ENCODE data around the gene SPZ1. TPM values are rescaled to one million over a fixed set of nuclear protein-coding genes. Genes with fewer than 3 reads are reported as not detected.

SPZ1 gene
- polyA plus RNA-seq, 2 of the 4 experiments (the other 2 are of a cell fraction), result not detected

GRCh38 chr5:80283360-80283759 lies 36.4 kb upstream of the SPZ1 start:
- no peak overlapping the region for H3K4me3 ChIP-seq
- CTCF ChIA-PET, result no interaction called here
- FAIRE-seq (no peak), DNase-seq (ENCODE audit: low read depth in 1 of 2, low spot score in 1 of 2) (no peak), ATAC-seq (no peak)
- no peak overlapping the region for H3K27ac ChIP-seq
- H3K9me3 ChIP-seq, result no peaks in the 10 kb centered on the region
- WGBS (ENCODE audit: missing lambda C conversion rate), result 7% methylated on average over 1 of the region's 1 CpG
- no peak overlapping the region for H3K4me2 ChIP-seq
- no peak for TF ChIP-seq HEYL (CRISPR knock-in tag; IDR thresholded peaks at IDR 0.05)
- no peak for TF ChIP-seq BCL3 (IDR thresholded peaks at IDR 0.05)
- TF ChIP-seq EHMT2 (IDR thresholded peaks at IDR 0.05; ENCODE audit: low read depth), result no peak
- no peak for TF ChIP-seq POLR2AphosphoS2 (conservative IDR thresholded peaks at IDR 0.05; ENCODE audit: low read length)
- TF ChIP-seq RARB (CRISPR knock-in tag; IDR thresholded peaks at IDR 0.05), result no peak
- no peak for TF ChIP-seq CHD2 (IDR thresholded peaks at IDR 0.05; ENCODE audit: low read length, partially characterized antibody)
- TF ChIP-seq, protein P1, sequence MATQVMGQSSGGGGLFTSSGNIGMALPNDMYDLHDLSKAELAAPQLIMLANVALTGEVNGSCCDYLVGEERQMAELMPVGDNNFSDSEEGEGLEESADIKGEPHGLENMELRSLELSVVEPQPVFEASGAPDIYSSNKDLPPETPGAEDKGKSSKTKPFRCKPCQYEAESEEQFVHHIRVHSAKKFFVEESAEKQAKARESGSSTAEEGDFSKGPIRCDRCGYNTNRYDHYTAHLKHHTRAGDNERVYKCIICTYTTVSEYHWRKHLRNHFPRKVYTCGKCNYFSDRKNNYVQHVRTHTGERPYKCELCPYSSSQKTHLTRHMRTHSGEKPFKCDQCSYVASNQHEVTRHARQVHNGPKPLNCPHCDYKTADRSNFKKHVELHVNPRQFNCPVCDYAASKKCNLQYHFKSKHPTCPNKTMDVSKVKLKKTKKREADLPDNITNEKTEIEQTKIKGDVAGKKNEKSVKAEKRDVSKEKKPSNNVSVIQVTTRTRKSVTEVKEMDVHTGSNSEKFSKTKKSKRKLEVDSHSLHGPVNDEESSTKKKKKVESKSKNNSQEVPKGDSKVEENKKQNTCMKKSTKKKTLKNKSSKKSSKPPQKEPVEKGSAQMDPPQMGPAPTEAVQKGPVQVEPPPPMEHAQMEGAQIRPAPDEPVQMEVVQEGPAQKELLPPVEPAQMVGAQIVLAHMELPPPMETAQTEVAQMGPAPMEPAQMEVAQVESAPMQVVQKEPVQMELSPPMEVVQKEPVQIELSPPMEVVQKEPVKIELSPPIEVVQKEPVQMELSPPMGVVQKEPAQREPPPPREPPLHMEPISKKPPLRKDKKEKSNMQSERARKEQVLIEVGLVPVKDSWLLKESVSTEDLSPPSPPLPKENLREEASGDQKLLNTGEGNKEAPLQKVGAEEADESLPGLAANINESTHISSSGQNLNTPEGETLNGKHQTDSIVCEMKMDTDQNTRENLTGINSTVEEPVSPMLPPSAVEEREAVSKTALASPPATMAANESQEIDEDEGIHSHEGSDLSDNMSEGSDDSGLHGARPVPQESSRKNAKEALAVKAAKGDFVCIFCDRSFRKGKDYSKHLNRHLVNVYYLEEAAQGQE (IDR thresholded peaks at IDR 0.05), result no peak
- no peak for TF ChIP-seq ZSCAN20 (CRISPR knock-in tag; IDR thresholded peaks at IDR 0.05)
- TF ChIP-seq KDM1A (IDR thresholded peaks at IDR 0.05; ENCODE audit: low read depth), result no peak
- no peak for TF ChIP-seq KDM5A (IDR thresholded peaks at IDR 0.05)
- TF ChIP-seq NFE2L2 (conservative IDR thresholded peaks at IDR 0.05; ENCODE audit: low read length), result no peak
- no peak for TF ChIP-seq ESRRA (IDR thresholded peaks at IDR 0.05; ENCODE audit: borderline replicate concordance, low read length)
- no peak for TF ChIP-seq CEBPB (IDR thresholded peaks at IDR 0.05)
- H3K4me1 ChIP-seq, result no peaks in the 10 kb centered on the region
- POLR2A ChIA-PET, result no interaction called here

DNA sequence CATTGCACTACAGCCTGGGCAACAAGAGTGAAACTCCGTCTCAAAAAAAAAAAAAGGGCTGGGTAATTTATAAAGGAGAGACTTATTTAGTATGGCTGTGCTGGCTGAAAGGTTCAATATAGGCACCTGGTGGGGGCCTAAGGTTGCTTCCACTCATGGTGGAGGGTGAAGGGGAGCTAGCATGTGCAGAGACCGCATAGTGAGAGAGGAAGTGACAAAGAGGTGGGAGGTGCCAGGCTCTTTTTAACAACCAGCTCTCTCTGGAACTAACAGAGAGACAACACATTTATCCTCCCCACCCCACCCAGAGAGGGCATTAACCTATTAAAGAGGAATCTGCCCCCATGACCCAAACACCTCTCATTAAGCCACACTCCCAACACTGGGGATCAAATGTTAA lies 35.1 kb upstream of the SPZ1 start:
- WGBS (ENCODE audit: missing lambda C conversion rate), result 40% methylated on average over 2 of the region's 2 CpGs
- ATAC-seq, result no peak
- H3K4me2 ChIP-seq, result no peak overlapping the region
- no peaks in the 10 kb centered on the region for H3K4me1 ChIP-seq
- no peak overlapping the region for H3K27ac ChIP-seq
- DNase-seq (ENCODE audit: low read depth in 1 of 2, low spot score in 1 of 2), result no peak
- no peak for FAIRE-seq
- CTCF ChIA-PET, result interaction anchor here (0.6 to 2.3 kb wide), 2 partner anchors 194 to 820 kb away, joined by 3 to 12 read pairs; no protein-coding TSS in a partner anchor
- POLR2A ChIA-PET, result no interaction called here
- no peaks in the 10 kb centered on the region for H3K9me3 ChIP-seq
- no peak overlapping the region for H3K4me3 ChIP-seq
- TF ChIP-seq, protein P2, sequence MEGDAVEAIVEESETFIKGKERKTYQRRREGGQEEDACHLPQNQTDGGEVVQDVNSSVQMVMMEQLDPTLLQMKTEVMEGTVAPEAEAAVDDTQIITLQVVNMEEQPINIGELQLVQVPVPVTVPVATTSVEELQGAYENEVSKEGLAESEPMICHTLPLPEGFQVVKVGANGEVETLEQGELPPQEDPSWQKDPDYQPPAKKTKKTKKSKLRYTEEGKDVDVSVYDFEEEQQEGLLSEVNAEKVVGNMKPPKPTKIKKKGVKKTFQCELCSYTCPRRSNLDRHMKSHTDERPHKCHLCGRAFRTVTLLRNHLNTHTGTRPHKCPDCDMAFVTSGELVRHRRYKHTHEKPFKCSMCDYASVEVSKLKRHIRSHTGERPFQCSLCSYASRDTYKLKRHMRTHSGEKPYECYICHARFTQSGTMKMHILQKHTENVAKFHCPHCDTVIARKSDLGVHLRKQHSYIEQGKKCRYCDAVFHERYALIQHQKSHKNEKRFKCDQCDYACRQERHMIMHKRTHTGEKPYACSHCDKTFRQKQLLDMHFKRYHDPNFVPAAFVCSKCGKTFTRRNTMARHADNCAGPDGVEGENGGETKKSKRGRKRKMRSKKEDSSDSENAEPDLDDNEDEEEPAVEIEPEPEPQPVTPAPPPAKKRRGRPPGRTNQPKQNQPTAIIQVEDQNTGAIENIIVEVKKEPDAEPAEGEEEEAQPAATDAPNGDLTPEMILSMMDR (IDR thresholded peaks at IDR 0.05), result no peak
- TF ChIP-seq NPAS2 (CRISPR knock-in tag; IDR thresholded peaks at IDR 0.05; ENCODE audit: borderline replicate concordance) (no peak), MAFK (IDR thresholded peaks at IDR 0.05; ENCODE audit: partially characterized antibody) (no peak), BCL3 (IDR thresholded peaks at IDR 0.05) (no peak), EP300 (IDR thresholded peaks at IDR 0.05) (no peak), CHD2 (IDR thresholded peaks at IDR 0.05; ENCODE audit: low read length, partially characterized antibody) (no peak), HOXA7 (CRISPR knock-in tag; IDR thresholded peaks at IDR 0.05) (no peak), ZC3H11A (IDR thresholded peaks at IDR 0.05) (no peak), E2F6 (IDR thresholded peaks at IDR 0.05; ENCODE audit: borderline replicate concordance, low read depth) (no peak), ZFP36 (IDR thresholded peaks at IDR 0.05; ENCODE audit: borderline replicate concordance, partially characterized antibody) (no peak), FOXS1 (CRISPR knock-in tag; IDR thresholded peaks at IDR 0.05) (no peak), ZNF302 (CRISPR knock-in tag; IDR thresholded peaks at IDR 0.05) (no peak), RAD21 (conservative IDR thresholded peaks at IDR 0.05 in 1 of 2, IDR thresholded peaks at IDR 0.05 in 1 of 2) (no peak)
- TF ChIP-seq, protein P3, sequence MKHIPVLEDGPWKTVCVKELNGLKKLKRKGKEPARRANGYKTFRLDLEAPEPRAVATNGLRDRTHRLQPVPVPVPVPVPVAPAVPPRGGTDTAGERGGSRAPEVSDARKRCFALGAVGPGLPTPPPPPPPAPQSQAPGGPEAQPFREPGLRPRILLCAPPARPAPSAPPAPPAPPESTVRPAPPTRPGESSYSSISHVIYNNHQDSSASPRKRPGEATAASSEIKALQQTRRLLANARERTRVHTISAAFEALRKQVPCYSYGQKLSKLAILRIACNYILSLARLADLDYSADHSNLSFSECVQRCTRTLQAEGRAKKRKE (CRISPR knock-in tag; IDR thresholded peaks at IDR 0.05; ENCODE audit: low read depth), result no peak

Measured in A549 (cell line).